SK-N-SH (cell line): Measurements from ENCODE around the gene TSBP1. TPM values are rescaled to one million over a fixed set of nuclear protein-coding genes. Genes with fewer than 3 reads are reported as not detected.

Experiments
- CTCF ChIA-PET: fragments of 300-600, 350-600 bp; formaldehyde crosslinking; extraction: SDS; loops from one replicate; lab custom pipeline; 2021; lab: Yijun Ruan, JAX
- POLR2A ChIA-PET: fragments of 350-600 bp; sonication (Branson Sonifier 250); formaldehyde crosslinking; extraction: SDS; loops from one replicate; lab custom pipeline; 2020; ENCODE audit warnings: antibody characterized with exemption, inconsistent platforms; lab: Yijun Ruan, JAX
- DNase-seq: peaks from one replicate; pipeline ENCODE4 v3.0.0; 2012
- H2AFZ ChIP-seq: fragments of 200-600 bp; sonication (generic); 2 replicates; pipeline ENCODE4 v1.8.1; 2016; ENCODE audit warnings: antibody characterized with exemption, mild to moderate bottlenecking, low read depth
- H3F3A ChIP-seq: fragments of 200-600 bp; sonication (generic); replicated peaks from 2 replicates; pipeline ENCODE3; 2016; ENCODE audit warnings: antibody characterized with exemption, mild to moderate bottlenecking; ENCODE audit not compliant: insufficient read depth
- H3K27ac ChIP-seq, 2 experiments: fragments of 200-500 bp in 1 of 2; fragments of 200-600 bp in 1 of 2; sonication (Bioruptor generic) in 1 of 2; sonication (generic), shearing (Covaris generic) in 1 of 2; 2 replicates each; pipeline versions ENCODE4 v1.5.1 to v1.6.1; 2014 to 2016; ENCODE audit warnings: low read depth in 2 of 2, inconsistent platforms in 1 of 2, low read length in 1 of 2, mild to moderate bottlenecking in 1 of 2, mixed read lengths in 1 of 2
- H3K27me3 ChIP-seq: fragments of 200-600 bp; sonication (generic), shearing (Covaris generic); 2 replicates; pipeline ENCODE4 v1.6.1; 2016; ENCODE audit warnings: mixed run types; ENCODE audit not compliant: insufficient read depth
- H3K36me3 ChIP-seq, 2 experiments: fragments of 200-500 bp in 1 of 2; fragments of 200-600 bp in 1 of 2; sonication (Bioruptor generic) in 1 of 2; sonication (generic) in 1 of 2; replicated peaks in 1 of 2; 2 replicates each; pipeline versions ENCODE3 to v1.5.1; 2014 to 2016; ENCODE audit warnings: low read length in 1 of 2, mild to moderate bottlenecking in 1 of 2; ENCODE audit not compliant: insufficient read depth in 2 of 2, control insufficient read depth in 1 of 2
- H3K4me1 ChIP-seq, 2 experiments: fragments of 200-500 bp in 1 of 2; fragments of 200-600 bp in 1 of 2; sonication (Bioruptor generic) in 1 of 2; sonication (generic), shearing (Covaris generic) in 1 of 2; 2 replicates each; pipeline versions ENCODE4 v1.5.1 to v1.6.1; 2014 to 2016; ENCODE audit warnings: low read depth in 1 of 2, low read length in 1 of 2, mixed run types in 1 of 2; ENCODE audit not compliant: insufficient read depth in 2 of 2, control insufficient read depth in 1 of 2
- H3K4me2 ChIP-seq: fragments of 200-600 bp; sonication (generic), shearing (Covaris generic); 2 replicates; pipeline ENCODE4 v1.6.1; 2017; ENCODE audit warnings: mixed run types
- H3K4me3 ChIP-seq, 2 experiments: fragments of 200-500 bp in 1 of 2; fragments of 200-600 bp in 1 of 2; sonication (Bioruptor generic) in 1 of 2; sonication (generic), shearing (Covaris generic) in 1 of 2; 2 replicates each; pipeline versions ENCODE4 v1.5.1 to v1.8.1; 2014 to 2016; ENCODE audit warnings: low read depth in 2 of 2, inconsistent platforms in 1 of 2, low read length in 1 of 2, mild to moderate bottlenecking in 1 of 2, mixed read lengths in 1 of 2, moderate library complexity in 1 of 2
- H3K79me2 ChIP-seq: fragments of 200-600 bp; sonication (generic); 2 replicates; pipeline ENCODE4 v1.8.1; 2017; ENCODE audit warnings: mild to moderate bottlenecking; ENCODE audit not compliant: insufficient read depth
- H3K9ac ChIP-seq: fragments of 200-600 bp; sonication (generic); 2 replicates; pipeline ENCODE4 v1.6.1; 2017; ENCODE audit warnings: mixed run types
- H3K9me2 ChIP-seq: fragments of 200-600 bp; sonication (generic); 2 replicates; pipeline ENCODE4 v1.6.1; 2017; ENCODE audit warnings: mixed run types
- H3K9me3 ChIP-seq: fragments of 200-600 bp; sonication (generic); 2 replicates; pipeline ENCODE4 v1.6.1; 2017; ENCODE audit warnings: mixed run types, mild to moderate bottlenecking, moderate library complexity
- H4K20me1 ChIP-seq: fragments of 200-600 bp; sonication (generic); 2 replicates; pipeline ENCODE4 v1.6.1; 2017; ENCODE audit warnings: mild to moderate bottlenecking, mixed run types; ENCODE audit not compliant: insufficient read depth
- CHD2 ChIP-seq: fragments of 150-350 bp; IDR thresholded peaks from 2 replicates; pipeline ENCODE4 v1.6.1; 2018; ENCODE audit warnings: low read length; ENCODE audit not compliant: partially characterized antibody
- EP300 ChIP-seq, 2 experiments: IDR thresholded peaks; 2 replicates each; pipeline versions ENCODE4 v1.4.0 to v1.6.1; 2012; ENCODE audit warnings: borderline replicate concordance in 1 of 2, low read depth in 1 of 2, low read length in 1 of 2
- EZH2phosphoT487 ChIP-seq: fragments of 200-600 bp; sonication (generic); IDR thresholded peaks from 2 replicates; pipeline ENCODE4 v1.6.1; 2017; ENCODE audit warnings: low read depth, mixed run types, mild to moderate bottlenecking, antibody characterized with exemption, moderate library complexity, borderline replicate concordance
- FOXM1 ChIP-seq: IDR thresholded peaks from 2 replicates; pipeline ENCODE4 v1.4.0; 2012; ENCODE audit warnings: low read depth, mild to moderate bottlenecking
- GABPA ChIP-seq: IDR thresholded peaks from 2 replicates; pipeline ENCODE4 v1.4.0; 2012; ENCODE audit warnings: low read depth, mild to moderate bottlenecking
- GATA2 ChIP-seq: sonication (generic); formaldehyde crosslinking; IDR thresholded peaks from 2 replicates; pipeline ENCODE4 v1.5.0; 2020; ENCODE audit warnings: mild to moderate bottlenecking, missing genetic modification reagents
- MXI1 ChIP-seq: IDR thresholded peaks from 2 replicates; pipeline ENCODE4 v1.6.1; 2012; ENCODE audit warnings: mild to moderate bottlenecking, low read depth, low read length, improper control_type of control experiment
- NFIC ChIP-seq: IDR thresholded peaks from 2 replicates; pipeline ENCODE4 v1.4.0; 2012; ENCODE audit warnings: borderline replicate concordance
- RAD21 ChIP-seq: IDR thresholded peaks from 2 replicates; pipeline ENCODE4 v1.6.1; 2012; ENCODE audit warnings: mild to moderate bottlenecking, low read length
- RFX5 ChIP-seq: IDR thresholded peaks from 2 replicates; pipeline ENCODE4 v1.6.1; 2012; ENCODE audit warnings: mild to moderate bottlenecking, improper control_type of control experiment, low read length
- RXRA ChIP-seq: IDR thresholded peaks from 2 replicates; pipeline ENCODE4 v1.4.0; 2012; ENCODE audit warnings: low read depth, mild to moderate bottlenecking, borderline replicate concordance
- SIN3A ChIP-seq: IDR thresholded peaks from 2 replicates; pipeline ENCODE4 v1.6.1; 2012; ENCODE audit warnings: low read depth, mild to moderate bottlenecking, low read length, moderate library complexity, borderline replicate concordance
- SMC3 ChIP-seq: IDR thresholded peaks from 2 replicates; pipeline ENCODE4 v1.6.1; 2012; ENCODE audit warnings: low read depth, low read length, improper control_type of control experiment
- TCF12 ChIP-seq: IDR thresholded peaks from 2 replicates; pipeline ENCODE4 v1.4.0; 2012
- TEAD4 ChIP-seq: IDR thresholded peaks from 2 replicates; pipeline ENCODE4 v1.4.0; 2012; ENCODE audit warnings: mild to moderate bottlenecking, borderline replicate concordance; ENCODE audit not compliant: insufficient read depth
- WGBS: methylation state at CpG from one replicate; pipeline ENCODE4 v1.1.6; 2017; ENCODE audit warnings: low lambda C conversion rate; 5-methylcytosine and 5-hydroxymethylcytosine counted together
- polyA plus RNA-seq, 3 experiments: library from polyadenylated mRNA; depleted of rRNA; stranded (reverse); fragments of >200 nt; gene quantifications; 2 replicates each; pipeline ENCODE4 v1.2.3, GENCODE V29; 2012
- TF ChIP-seq, protein P1 (sequence below): fragments of 150-350 bp; IDR thresholded peaks from 2 replicates; pipeline ENCODE4 v1.6.1; 2017; ENCODE audit warnings: antibody characterized with exemption, low read length, low read depth, borderline replicate concordance
- TF ChIP-seq, protein P2 (sequence below): IDR thresholded peaks from 2 replicates; pipeline ENCODE4; 2012
- TF ChIP-seq, protein P3 (sequence below): IDR thresholded peaks from 2 replicates; pipeline ENCODE4 v1.4.0; 2012; ENCODE audit warnings: low read depth, borderline replicate concordance

The TSBP1 gene
- polyA plus RNA-seq, 1 of the 3 experiments (the other 2 are of a cell fraction): not detected

- Histone ChIP-seq H3K4me1 (no peaks in the 10 kb centered on the region), H3K27ac (no peak overlapping the region), H4K20me1 (no peaks in the 10 kb centered on the region), H3K4me3 (no peak overlapping the region), H3K9ac (no peak overlapping the region), H3K27me3 (peaks cover 12% of the 10 kb centered on the region; the same call in 1 of the 2 replicates), H3K36me3 (no peaks in the 10 kb centered on the region), H3K79me2 (no peaks in the 10 kb centered on the region), H3K9me2 (no peaks in the 10 kb centered on the region), H3F3A (peaks cover 5% of the 10 kb centered on the region), H2AFZ (no peak overlapping the region), H3K4me2 (no peak overlapping the region), H3K9me3 (no peaks in the 10 kb centered on the region)
- 4% methylated on average over 2 of the region's 2 CpGs for WGBS
- CTCF ChIA-PET: no interaction called here
- no peak for DNase-seq
- POLR2A ChIA-PET: no interaction called here
- TF ChIP-seq TCF12: no peak
- no peak for TF ChIP-seq FOXM1
- TF ChIP-seq, protein P1, sequence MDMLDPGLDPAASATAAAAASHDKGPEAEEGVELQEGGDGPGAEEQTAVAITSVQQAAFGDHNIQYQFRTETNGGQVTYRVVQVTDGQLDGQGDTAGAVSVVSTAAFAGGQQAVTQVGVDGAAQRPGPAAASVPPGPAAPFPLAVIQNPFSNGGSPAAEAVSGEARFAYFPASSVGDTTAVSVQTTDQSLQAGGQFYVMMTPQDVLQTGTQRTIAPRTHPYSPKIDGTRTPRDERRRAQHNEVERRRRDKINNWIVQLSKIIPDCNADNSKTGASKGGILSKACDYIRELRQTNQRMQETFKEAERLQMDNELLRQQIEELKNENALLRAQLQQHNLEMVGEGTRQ: no peak
- no peak for TF ChIP-seq MXI1
- TF ChIP-seq EZH2phosphoT487: no peak
- TF ChIP-seq GABPA: no peak
- TF ChIP-seq, protein P2, sequence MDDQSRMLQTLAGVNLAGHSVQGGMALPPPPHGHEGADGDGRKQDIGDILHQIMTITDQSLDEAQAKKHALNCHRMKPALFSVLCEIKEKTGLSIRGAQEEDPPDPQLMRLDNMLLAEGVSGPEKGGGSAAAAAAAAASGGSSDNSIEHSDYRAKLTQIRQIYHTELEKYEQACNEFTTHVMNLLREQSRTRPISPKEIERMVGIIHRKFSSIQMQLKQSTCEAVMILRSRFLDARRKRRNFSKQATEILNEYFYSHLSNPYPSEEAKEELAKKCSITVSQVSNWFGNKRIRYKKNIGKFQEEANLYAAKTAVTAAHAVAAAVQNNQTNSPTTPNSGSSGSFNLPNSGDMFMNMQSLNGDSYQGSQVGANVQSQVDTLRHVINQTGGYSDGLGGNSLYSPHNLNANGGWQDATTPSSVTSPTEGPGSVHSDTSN: no peak
- no peak for TF ChIP-seq TEAD4
- TF ChIP-seq, protein P3, sequence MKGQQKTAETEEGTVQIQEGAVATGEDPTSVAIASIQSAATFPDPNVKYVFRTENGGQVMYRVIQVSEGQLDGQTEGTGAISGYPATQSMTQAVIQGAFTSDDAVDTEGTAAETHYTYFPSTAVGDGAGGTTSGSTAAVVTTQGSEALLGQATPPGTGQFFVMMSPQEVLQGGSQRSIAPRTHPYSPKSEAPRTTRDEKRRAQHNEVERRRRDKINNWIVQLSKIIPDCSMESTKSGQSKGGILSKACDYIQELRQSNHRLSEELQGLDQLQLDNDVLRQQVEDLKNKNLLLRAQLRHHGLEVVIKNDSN: no peak
- TF ChIP-seq SIN3A: no peak
- TF ChIP-seq NFIC: no peak
- TF ChIP-seq CHD2: no peak
- no peak for TF ChIP-seq RXRA
- no peak for TF ChIP-seq SMC3
- TF ChIP-seq GATA2 (CRISPR knock-in tag): no peak
Measured at GRCh38 chr6:32249262-32249661, 122.4 kb downstream of the TSBP1 start.

DNA sequence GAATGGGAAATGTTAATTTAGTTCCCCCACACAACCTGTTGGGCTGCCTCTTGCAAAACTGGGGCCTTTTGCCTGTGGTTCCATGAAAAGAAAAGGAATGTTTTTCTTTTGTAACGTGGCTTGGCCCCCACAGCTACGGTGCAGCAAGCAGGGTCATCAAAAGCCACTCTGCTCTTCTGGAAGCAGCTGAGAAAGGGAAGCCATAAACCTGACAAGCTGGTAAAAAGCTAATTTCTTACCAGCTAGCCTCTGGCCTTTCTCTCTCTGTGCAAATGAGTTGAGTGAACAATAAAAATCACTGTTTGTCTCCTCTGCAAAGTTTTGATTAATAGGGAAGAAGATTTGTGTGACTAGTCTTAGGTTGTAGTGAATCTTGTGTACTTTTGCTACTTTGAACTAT, 124.3 kb downstream of the TSBP1 start:
- H3K9ac ChIP-seq: no peak overlapping the region
- TF ChIP-seq GATA2 (CRISPR knock-in tag): no peak
- TF ChIP-seq EP300 (IDR thresholded peaks at IDR 0.05; ENCODE audit: borderline replicate concordance in 1 of 2, low read depth in 1 of 2, low read length in 1 of 2): no peak
- no peak for TF ChIP-seq RFX5
- TF ChIP-seq RAD21: no peak
- POLR2A ChIA-PET: no interaction called here
- 10% methylated on average over 2 of the region's 2 CpGs for WGBS
- H3K27ac ChIP-seq: no peak overlapping the region
- DNase-seq: no peak
- H3K79me2 ChIP-seq: no peaks in the 10 kb centered on the region
- H3K36me3 ChIP-seq: no peaks in the 10 kb centered on the region
- no peaks in the 10 kb centered on the region for H3F3A ChIP-seq
- H3K9me3 ChIP-seq: no peaks in the 10 kb centered on the region
- no peak overlapping the region for H3K4me2 ChIP-seq
- H3K9me2 ChIP-seq: no peaks in the 10 kb centered on the region
- no peaks in the 10 kb centered on the region for H4K20me1 ChIP-seq
- no peaks in the 10 kb centered on the region for H3K4me1 ChIP-seq
- H3K4me3 ChIP-seq: no peak overlapping the region
- CTCF ChIA-PET: no interaction called here
- no peak overlapping the region for H2AFZ ChIP-seq
- peaks cover 20% of the 10 kb centered on the region; the same call in 1 of the 2 replicates for H3K27me3 ChIP-seq
